ENCODE data around the gene PIF1.

Gene PIF1

DNA sequence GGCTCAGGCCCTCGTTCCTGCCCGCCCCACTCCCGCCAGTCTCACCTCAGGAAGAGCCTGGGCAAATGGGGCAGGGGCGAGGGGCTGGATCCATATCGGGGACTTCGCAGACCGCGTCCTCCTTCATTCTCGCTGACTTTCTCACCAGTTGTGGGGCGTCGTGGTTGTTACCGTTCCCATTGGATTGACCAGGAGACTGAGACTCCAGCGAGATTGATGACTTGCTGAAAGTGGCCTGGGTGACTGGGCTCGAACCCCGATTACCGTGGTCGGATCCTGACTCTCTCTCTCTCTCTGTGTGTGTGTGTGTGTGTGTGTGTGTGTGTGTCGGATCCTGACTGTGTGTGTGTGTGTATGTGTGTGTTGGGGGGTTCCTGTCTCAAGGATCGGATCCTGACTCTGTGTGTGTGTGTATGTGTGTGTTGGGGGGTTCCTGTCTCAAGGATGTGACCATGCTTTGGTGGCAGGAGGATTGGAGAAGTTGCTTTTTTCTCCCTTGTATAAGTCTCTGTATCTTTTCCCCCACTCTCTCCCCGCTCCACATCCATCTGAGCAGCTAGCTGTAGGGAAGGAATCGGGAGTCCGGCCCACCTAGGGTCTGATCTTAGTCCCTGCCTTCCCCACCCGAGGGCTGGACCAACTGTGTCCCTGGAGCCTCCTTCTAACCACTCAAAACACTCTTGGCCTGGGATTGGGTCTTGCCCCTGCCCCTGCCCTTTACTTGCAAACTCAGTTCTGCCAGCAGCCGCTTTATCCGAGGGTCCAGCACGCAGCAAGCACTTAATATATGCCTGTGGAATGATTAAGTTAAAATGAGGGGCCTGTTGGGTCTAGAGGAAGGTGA is 16.9 kb upstream of the PIF1 start:
- TF ChIP-seq, protein P1, sequence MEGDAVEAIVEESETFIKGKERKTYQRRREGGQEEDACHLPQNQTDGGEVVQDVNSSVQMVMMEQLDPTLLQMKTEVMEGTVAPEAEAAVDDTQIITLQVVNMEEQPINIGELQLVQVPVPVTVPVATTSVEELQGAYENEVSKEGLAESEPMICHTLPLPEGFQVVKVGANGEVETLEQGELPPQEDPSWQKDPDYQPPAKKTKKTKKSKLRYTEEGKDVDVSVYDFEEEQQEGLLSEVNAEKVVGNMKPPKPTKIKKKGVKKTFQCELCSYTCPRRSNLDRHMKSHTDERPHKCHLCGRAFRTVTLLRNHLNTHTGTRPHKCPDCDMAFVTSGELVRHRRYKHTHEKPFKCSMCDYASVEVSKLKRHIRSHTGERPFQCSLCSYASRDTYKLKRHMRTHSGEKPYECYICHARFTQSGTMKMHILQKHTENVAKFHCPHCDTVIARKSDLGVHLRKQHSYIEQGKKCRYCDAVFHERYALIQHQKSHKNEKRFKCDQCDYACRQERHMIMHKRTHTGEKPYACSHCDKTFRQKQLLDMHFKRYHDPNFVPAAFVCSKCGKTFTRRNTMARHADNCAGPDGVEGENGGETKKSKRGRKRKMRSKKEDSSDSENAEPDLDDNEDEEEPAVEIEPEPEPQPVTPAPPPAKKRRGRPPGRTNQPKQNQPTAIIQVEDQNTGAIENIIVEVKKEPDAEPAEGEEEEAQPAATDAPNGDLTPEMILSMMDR (IDR thresholded peaks at IDR 0.05; ENCODE audit: low read depth, low read length, missing control alignments), result no peak
- no peaks in the 10 kb centered on the region for H3K27me3 ChIP-seq (replicated peaks)
- H3K36me3 ChIP-seq (replicated peaks), result no peaks in the 10 kb centered on the region
- peak; percentile 25 for DNase-seq
- H3K4me3 ChIP-seq (ENCODE audit: low read depth, low read length), result peak overlapping the region; percentile 69
- in situ Hi-C loops (cut with HindIII; ENCODE audit: low pct_ligation_motif_present, low sequenced_read_pairs), result no loop called here
- H3K27ac ChIP-seq, result peak overlapping the region; percentile 39

DNA sequence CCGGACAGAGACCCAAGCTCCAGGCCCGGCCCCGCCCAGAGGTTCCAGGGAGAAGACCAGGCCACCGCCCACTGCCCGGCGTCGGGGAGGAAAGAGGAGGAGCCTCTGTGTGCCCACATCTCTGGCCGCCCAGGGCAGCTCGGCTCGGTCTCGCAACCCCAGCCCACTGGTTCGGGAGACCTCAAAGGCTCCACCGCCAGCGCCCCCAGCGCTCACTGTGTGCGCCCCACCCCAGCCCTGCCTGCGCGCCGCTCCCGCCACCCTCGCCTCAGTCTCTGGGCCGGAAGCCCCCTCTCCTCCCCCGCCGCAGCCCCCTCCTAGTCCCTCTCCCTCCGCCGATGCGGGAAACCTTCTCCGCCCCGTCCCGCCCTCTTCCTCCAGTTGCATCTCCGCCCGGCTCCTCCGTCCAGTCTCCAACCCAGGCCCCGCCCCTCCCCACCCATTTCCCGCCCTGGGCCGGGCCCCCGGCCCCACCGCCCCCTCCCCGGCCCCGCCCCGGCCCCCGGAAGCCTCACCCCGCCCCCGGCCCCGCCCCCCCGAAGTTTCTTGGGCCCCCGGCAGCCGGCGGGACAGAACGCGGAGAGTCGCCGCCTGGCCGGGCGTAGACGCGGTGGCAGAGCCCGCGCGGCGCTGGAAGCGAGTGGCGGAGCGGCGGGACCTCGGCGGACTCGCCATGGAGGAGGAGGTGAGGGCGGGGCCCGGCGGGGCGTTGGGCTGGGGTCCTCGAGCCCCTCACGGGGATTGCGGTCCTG is 16.1 kb upstream of the PIF1 start, which contains the start of gene PLEKHO2:
TSS of gene PLEKHO2 (plus strand) at position 572 of the 752 bp plus-strand sequence. CDS start at position 674, 102 bp downstream.
- H3K27ac ChIP-seq, result peak within 1 kb of the TSS; percentile 69
- H3K36me3 ChIP-seq (replicated peaks), result no peaks in the 10 kb centered on the region
- H3K27me3 ChIP-seq (replicated peaks), result no peaks in the 10 kb centered on the region
- DNase-seq, result peak; percentile 89
- H3K4me3 ChIP-seq (ENCODE audit: low read depth, low read length), result peak within 1 kb of the TSS; percentile 69
- in situ Hi-C loops (cut with HindIII; ENCODE audit: low pct_ligation_motif_present, low sequenced_read_pairs), result no loop called here
- TF ChIP-seq, protein P1 (IDR thresholded peaks at IDR 0.05; ENCODE audit: low read depth, low read length, missing control alignments), result no peak

DNA sequence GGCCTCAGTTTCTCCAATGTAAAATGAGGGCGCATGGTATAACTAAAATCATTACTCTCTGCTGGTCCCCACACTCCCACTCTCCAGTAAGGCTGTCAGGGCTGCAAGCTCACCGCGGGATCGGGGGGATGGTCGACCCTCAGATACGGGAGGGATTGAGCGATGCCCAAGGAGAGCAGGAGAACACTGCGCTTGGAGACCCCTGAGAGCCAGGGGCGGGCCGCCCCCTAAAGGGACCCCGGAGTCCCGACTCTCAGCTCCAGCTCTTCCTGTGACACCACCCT is 15.6 kb upstream of the PIF1 start:
- Histone ChIP-seq H3K36me3 (replicated peaks) (no peaks in the 10 kb centered on the region), H3K4me3 (ENCODE audit: low read depth, low read length) (peak overlapping the region; percentile 66), H3K27ac (peak overlapping the region; percentile 69), H3K27me3 (replicated peaks) (no peaks in the 10 kb centered on the region)
- no peak for DNase-seq
- in situ Hi-C loops (cut with HindIII; ENCODE audit: low pct_ligation_motif_present, low sequenced_read_pairs), result no loop called here
- TF ChIP-seq, protein P1 (IDR thresholded peaks at IDR 0.05; ENCODE audit: low read depth, low read length, missing control alignments), result no peak

DNA sequence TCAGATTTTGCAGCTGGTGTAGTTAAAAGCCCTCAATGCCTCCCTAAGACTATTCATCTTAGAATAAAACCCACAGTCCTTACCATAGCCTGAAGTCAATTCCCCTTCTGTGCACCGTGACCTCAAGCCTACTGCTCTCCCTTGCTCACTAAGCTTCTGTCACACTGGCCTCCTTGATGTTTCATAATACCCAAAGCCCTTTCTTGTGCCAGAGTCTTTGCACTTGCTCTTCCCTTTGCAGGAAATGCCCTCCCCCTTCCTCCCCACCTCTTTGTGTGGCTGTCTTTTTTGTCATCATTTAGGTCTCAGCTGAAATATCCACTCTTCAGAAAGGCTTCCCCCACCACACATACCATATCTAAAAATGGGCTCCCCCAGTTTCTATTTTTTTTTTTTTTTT is 12.1 kb upstream of the PIF1 start:
- TF ChIP-seq, protein P1 (IDR thresholded peaks at IDR 0.05; ENCODE audit: low read depth, low read length, missing control alignments), result no peak
- H3K27ac ChIP-seq, result no peak overlapping the region
- H3K4me3 ChIP-seq (ENCODE audit: low read depth, low read length), result no peak overlapping the region
- no peaks in the 10 kb centered on the region for H3K27me3 ChIP-seq (replicated peaks)
- in situ Hi-C loops (cut with HindIII; ENCODE audit: low pct_ligation_motif_present, low sequenced_read_pairs), result no loop called here
- no peaks in the 10 kb centered on the region for H3K36me3 ChIP-seq (replicated peaks)
- DNase-seq, result no peak

DNA sequence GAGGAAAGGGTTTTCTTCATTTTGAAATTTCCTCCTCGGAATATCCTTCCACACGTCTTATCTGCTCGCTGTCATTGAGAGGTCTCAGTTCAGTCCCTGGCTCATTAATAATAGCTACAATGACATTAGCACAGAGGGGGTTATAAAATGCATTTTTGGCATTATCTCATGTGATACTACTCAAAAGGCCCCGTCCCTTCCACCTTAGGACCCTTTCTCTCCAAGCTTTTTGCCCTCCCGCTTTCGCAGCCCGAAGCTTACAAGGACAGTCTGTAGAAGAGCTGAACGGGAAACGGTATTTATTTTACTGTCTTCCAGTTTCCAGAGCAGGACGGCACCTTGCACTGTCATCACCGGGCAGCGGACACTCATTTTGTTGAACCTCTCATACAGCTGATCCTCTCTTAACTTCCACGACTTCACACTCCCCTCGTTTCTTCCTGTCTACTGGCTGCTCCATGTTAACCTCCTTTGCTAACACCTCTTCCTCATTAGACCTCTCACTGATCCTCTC is 10.6 kb upstream of the PIF1 start:
- Histone ChIP-seq H3K4me3 (ENCODE audit: low read depth, low read length) (no peak overlapping the region), H3K27me3 (replicated peaks) (no peaks in the 10 kb centered on the region), H3K36me3 (replicated peaks) (no peaks in the 10 kb centered on the region), H3K27ac (no peak overlapping the region)
- DNase-seq, result no peak
- in situ Hi-C loops (cut with HindIII; ENCODE audit: low pct_ligation_motif_present, low sequenced_read_pairs), result no loop called here
- TF ChIP-seq, protein P1 (IDR thresholded peaks at IDR 0.05; ENCODE audit: low read depth, low read length, missing control alignments), result no peak
